Upper lobe of right lung (tissue), 1 donor: ENCODE measurements around the gene TGM5. TPM values are rescaled to one million over a fixed set of nuclear protein-coding genes. Genes with fewer than 3 reads are reported as not detected.

ENCODE experiments used
- ATAC-seq: fragments of 200-7000 bp; cut with Tn5 transposase; one replicate; pipeline ENCODE4 v1.9.1; 2020; ENCODE audit warnings: mild to moderate bottlenecking, moderate library complexity
- DNase-seq: peaks from one replicate; pipeline ENCODE4 v3.0.0-alpha.2; 2020
- H3K27ac ChIP-seq: fragments of 200-600 bp; one replicate; pipeline ENCODE4 v1.8.0; 2022
- H3K27me3 ChIP-seq: fragments of 200-600 bp; one replicate; pipeline ENCODE4 v1.8.0; 2022; ENCODE audit warnings: mild to moderate bottlenecking
- H3K36me3 ChIP-seq: fragments of 200-600 bp; one replicate; pipeline ENCODE4 v1.8.0; 2022
- H3K4me1 ChIP-seq: fragments of 200-600 bp; one replicate; pipeline ENCODE4 v1.8.0; 2022
- H3K4me3 ChIP-seq: fragments of 200-600 bp; one replicate; pipeline ENCODE4 v1.8.0; 2022; ENCODE audit warnings: mild to moderate bottlenecking
- H3K9me3 ChIP-seq: fragments of 200-600 bp; one replicate; pipeline ENCODE4 v1.8.0; 2022
- intact Hi-C: fragments of 100-400 bp; cut with DNase I; formaldehyde crosslinking; loops from one replicate; pipeline ENCODE4 v1.11.0; 2022
- total RNA-seq: library from RNA; stranded (reverse); fragmentation: NEBNext Ultra II Directional; extraction: Animal tissue kit (Norgen Biotek cat#: 25700); gene quantifications from one replicate; pipeline ENCODE4 v1.2.1, GENCODE V29; 2021
- TF ChIP-seq, protein P1 (sequence below): fragments of 200-600 bp; IDR thresholded peaks from one replicate; pipeline ENCODE4 v1.8.0; 2022; ENCODE audit warnings: antibody characterized with exemption
- donor health status: DM: no; HTN: yes; CAD: no; lungs with severe emphysema.

TGM5 gene
- total RNA-seq, 1 donor from 2014 or later = not detected

GRCh38 chr15:43267439-43267838, 711 bp upstream of the TGM5 start:
- ATAC-seq = no peak
- intact Hi-C loops = no loop called here
- Histone ChIP-seq H3K27ac (no peak overlapping the region), H3K4me3 (no peak overlapping the region), H3K9me3 (no peaks in the 10 kb centered on the region), H3K36me3 (no peaks in the 10 kb centered on the region), H3K4me1 (no peaks in the 10 kb centered on the region), H3K27me3 (peaks cover 4% of the 10 kb centered on the region)
- no peak for DNase-seq
- TF ChIP-seq, protein P1, sequence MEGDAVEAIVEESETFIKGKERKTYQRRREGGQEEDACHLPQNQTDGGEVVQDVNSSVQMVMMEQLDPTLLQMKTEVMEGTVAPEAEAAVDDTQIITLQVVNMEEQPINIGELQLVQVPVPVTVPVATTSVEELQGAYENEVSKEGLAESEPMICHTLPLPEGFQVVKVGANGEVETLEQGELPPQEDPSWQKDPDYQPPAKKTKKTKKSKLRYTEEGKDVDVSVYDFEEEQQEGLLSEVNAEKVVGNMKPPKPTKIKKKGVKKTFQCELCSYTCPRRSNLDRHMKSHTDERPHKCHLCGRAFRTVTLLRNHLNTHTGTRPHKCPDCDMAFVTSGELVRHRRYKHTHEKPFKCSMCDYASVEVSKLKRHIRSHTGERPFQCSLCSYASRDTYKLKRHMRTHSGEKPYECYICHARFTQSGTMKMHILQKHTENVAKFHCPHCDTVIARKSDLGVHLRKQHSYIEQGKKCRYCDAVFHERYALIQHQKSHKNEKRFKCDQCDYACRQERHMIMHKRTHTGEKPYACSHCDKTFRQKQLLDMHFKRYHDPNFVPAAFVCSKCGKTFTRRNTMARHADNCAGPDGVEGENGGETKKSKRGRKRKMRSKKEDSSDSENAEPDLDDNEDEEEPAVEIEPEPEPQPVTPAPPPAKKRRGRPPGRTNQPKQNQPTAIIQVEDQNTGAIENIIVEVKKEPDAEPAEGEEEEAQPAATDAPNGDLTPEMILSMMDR = no peak

GRCh38 chr15:43266386-43266785, 342 bp downstream of the TGM5 start:
- no peaks in the 10 kb centered on the region for H3K9me3 ChIP-seq

DNA sequence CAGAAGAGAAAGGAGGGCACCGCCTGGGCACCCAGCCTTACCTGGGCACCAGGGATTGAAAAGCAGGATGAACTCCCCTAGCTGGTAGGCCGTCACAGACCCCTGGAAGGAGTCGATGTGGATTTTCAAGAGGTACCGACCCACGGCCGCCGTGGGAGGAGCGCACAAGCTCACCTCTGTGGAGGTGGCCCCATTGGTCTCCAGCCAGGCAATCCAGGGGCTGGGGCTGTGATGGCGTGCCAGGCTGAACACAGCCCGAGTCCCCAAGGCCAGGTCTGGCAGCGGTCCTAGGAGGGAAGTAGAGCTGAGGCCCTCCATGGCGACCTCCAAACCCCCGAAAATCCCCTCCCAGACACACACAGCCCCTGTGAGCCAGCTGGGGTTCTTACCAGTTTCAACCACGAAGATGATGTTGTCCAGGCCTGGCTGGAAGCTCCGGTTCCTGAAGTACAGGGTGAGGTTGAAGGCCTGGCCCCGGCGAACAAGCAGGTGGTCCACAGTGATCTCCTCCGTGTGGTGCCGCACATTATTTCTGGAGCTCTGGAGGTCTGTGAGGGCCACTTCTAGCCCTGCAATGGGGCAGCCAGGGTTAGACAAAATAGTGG, 6.6 kb downstream of the TGM5 start:
- no peaks in the 10 kb centered on the region for H3K36me3 ChIP-seq
- DNase-seq (no peak), ATAC-seq (no peak)
- intact Hi-C loops = no loop called here
- H3K27ac ChIP-seq = no peak overlapping the region
- H3K4me3 ChIP-seq = no peak overlapping the region
- H3K27me3 ChIP-seq = no peaks in the 10 kb centered on the region
- no peaks in the 10 kb centered on the region for H3K4me1 ChIP-seq
- TF ChIP-seq, protein P1 = no peak
- H3K9me3 ChIP-seq = no peaks in the 10 kb centered on the region

More at GRCh38 chr15:43266386-43266785, 342 bp downstream of the TGM5 start:
- no peaks in the 10 kb centered on the region for H3K4me1 ChIP-seq
- DNase-seq = no peak
- TF ChIP-seq, protein P1 = no peak
- ATAC-seq = no peak
- no peaks in the 10 kb centered on the region for H3K36me3 ChIP-seq
- no peak overlapping the region for H3K27ac ChIP-seq
- peaks cover 4% of the 10 kb centered on the region for H3K27me3 ChIP-seq
- no peak overlapping the region for H3K4me3 ChIP-seq
- intact Hi-C loops = no loop called here

DNA sequence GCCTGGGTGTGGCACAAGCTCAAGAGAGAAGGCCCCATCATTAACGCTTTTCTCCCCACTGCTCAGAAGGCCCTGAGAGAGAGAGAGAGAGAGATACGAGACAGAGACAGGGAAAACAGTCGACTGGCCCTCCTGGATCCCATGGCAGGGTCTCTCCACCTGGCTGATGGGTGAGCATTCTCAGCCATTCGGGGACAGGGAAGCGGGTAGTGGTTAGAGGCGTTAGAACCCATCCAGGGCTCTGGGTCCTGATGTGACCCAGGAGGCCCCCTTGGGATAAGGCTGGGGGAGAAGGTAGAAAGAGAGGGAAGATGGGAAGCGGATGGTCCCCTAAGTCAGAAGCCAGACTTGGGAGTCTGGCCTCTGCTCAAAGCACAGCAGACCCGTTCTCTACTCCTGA, 7.9 kb downstream of the TGM5 start:
- DNase-seq (no peak), ATAC-seq (no peak)
- TF ChIP-seq, protein P1 = no peak
- Histone ChIP-seq H3K4me1 (no peaks in the 10 kb centered on the region), H3K27me3 (no peaks in the 10 kb centered on the region), H3K36me3 (no peaks in the 10 kb centered on the region), H3K4me3 (no peak overlapping the region), H3K27ac (no peak overlapping the region), H3K9me3 (no peaks in the 10 kb centered on the region)
- intact Hi-C loops = no loop called here

DNA sequence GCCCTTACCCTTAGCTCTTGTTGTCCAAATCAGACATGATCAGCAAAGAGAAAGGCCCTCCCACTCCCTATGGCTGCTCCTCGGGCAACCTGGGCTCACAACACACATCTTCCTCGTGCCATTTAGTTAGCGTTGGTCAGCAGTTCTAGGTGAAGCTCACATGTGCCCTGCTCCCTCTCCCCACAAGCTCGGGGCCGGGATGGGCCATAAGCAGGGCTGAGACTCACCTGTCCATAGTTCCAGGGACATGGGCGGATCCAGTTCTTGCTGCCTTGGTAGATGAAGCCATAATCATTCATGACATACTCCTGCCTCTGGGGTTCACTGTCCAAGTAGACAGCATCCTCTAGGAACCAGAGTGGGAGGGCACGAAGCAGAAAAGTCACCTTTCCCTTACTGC, 10.4 kb downstream of the TGM5 start:
- Histone ChIP-seq H3K36me3 (no peaks in the 10 kb centered on the region), H3K4me1 (no peaks in the 10 kb centered on the region), H3K9me3 (no peaks in the 10 kb centered on the region), H3K4me3 (no peak overlapping the region), H3K27ac (no peak overlapping the region), H3K27me3 (no peaks in the 10 kb centered on the region)
- ATAC-seq = no peak
- TF ChIP-seq, protein P1 = no peak
- DNase-seq = no peak
- intact Hi-C loops = no loop called here

- Histone ChIP-seq H3K27ac (no peak overlapping the region), H3K36me3 (no peaks in the 10 kb centered on the region), H3K27me3 (no peaks in the 10 kb centered on the region), H3K9me3 (no peaks in the 10 kb centered on the region), H3K4me1 (no peaks in the 10 kb centered on the region), H3K4me3 (no peak overlapping the region)
- ATAC-seq (no peak), DNase-seq (no peak)
- TF ChIP-seq, protein P1 = no peak
- intact Hi-C loops = no loop called here
Measured at GRCh38 chr15:43255376-43255775, 11.4 kb downstream of the TGM5 start.
